ENCODE results near the gene SNCA.

Gene SNCA

DNA sequence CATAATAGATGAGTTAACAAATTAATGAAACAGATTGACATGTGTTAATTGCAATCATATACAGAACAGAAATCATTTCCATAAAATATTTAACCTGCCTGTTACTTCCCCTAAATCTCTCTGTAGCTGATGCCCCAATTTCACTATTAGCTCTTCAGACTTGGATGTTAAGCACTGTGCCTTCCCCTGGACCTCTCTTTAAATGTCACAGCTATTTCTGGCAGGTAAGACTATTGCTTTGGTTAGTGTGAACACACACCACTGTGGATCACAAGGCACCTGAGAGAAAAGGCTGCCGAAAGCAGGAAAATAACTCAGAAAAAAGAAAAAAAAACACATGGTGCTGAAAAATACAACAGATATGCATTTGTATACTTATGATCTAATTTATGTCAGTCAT lies 91.3 kb downstream of the SNCA start:
- no peak overlapping the region for H3K4me3 ChIP-seq (ENCODE audit: low read depth, low read length)
- ChIA-PET POLR2A (no interaction called here), CTCF (interaction anchor here (1.3 kb wide), 1 partner anchor 15 kb away, joined by 3 read pairs; no protein-coding TSS in a partner anchor)
- DNase-seq (ENCODE audit: low read depth, low spot score), result no peak
- TF ChIP-seq, protein P1, sequence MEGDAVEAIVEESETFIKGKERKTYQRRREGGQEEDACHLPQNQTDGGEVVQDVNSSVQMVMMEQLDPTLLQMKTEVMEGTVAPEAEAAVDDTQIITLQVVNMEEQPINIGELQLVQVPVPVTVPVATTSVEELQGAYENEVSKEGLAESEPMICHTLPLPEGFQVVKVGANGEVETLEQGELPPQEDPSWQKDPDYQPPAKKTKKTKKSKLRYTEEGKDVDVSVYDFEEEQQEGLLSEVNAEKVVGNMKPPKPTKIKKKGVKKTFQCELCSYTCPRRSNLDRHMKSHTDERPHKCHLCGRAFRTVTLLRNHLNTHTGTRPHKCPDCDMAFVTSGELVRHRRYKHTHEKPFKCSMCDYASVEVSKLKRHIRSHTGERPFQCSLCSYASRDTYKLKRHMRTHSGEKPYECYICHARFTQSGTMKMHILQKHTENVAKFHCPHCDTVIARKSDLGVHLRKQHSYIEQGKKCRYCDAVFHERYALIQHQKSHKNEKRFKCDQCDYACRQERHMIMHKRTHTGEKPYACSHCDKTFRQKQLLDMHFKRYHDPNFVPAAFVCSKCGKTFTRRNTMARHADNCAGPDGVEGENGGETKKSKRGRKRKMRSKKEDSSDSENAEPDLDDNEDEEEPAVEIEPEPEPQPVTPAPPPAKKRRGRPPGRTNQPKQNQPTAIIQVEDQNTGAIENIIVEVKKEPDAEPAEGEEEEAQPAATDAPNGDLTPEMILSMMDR (IDR thresholded peaks at IDR 0.05; ENCODE audit: insufficient read depth, low read length, missing control alignments), result no peak

DNA sequence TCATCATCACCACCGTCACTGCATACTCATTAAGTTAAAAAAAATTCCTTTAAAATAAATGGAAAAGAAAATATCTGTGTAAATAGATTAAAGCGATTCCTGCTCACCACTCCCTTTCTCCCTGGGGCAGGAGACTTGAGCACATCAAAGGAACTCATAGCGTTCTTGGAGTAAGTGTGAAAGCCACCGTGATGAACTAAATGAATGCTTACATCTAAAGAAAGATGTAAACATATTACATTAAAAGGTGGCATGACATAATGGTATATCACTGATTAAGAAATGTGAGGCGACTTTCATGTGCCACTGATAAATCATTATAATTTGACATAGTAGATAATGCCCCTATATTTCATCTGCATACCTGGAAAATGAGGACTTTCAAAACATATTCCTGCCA lies 92.0 kb downstream of the SNCA start:
- no peak for DNase-seq (ENCODE audit: low read depth, low spot score)
- TF ChIP-seq, protein P1 (IDR thresholded peaks at IDR 0.05; ENCODE audit: insufficient read depth, low read length, missing control alignments), result no peak
- POLR2A ChIA-PET, result no interaction called here
- CTCF ChIA-PET, result no interaction called here
- no peak overlapping the region for H3K4me3 ChIP-seq (ENCODE audit: low read depth, low read length)

DNA sequence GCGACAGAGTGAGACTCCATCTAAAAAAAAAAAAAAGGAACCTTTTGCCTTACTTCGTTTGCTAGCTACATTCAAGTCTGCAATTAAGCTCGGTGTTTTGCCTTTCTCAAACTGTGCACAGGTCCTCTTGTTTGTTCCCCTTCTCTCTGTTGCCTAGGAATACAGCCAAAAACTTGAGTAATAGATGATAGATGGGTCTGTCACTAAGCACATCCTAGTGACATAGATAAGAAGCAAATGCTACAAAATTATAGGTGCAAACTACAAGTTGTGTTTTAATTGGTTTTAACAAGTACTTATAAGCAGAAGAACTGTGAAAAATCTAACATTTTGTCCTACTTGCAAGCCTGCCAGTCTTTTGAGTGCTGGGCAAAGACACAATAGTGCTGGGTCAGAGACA lies 95.2 kb downstream of the SNCA start:
- ChIA-PET CTCF (no interaction called here), POLR2A (no interaction called here)
- no peak overlapping the region for H3K4me3 ChIP-seq (ENCODE audit: low read depth, low read length)
- DNase-seq (ENCODE audit: low read depth, low spot score), result no peak
- TF ChIP-seq, protein P1 (IDR thresholded peaks at IDR 0.05; ENCODE audit: insufficient read depth, low read length, missing control alignments), result no peak

DNA sequence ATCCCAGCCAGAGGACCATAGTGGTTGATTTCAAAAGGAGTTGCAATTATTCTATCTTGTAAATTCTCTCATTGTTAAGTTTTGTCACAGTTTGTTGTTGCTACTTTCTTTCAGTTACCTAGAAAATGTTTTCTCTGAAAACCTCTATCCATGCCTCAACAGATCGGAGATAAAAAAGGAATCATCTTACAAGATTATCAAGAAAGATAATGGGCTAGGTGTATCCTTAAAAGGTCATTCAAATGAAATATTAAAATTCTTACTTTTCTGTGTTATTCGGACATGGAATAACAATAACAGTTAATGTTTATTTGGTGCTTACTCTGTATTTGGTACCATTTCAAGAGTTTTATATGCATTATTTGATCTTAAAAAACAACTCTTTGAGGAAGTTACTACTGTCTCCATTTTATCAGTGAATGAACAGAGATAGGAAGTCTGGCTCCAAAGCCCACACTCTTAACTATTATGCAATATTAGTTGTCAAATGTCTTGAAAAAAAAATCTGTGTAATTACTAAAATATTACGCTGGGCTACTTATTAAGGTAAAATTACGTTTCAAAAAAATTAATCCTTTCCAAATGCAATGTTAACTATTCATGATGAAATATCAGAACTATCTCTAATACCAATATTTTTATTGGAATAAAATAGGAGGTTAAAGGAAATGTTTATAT lies 97.5 kb downstream of the SNCA start:
- no peak for DNase-seq (ENCODE audit: low read depth, low spot score)
- ChIA-PET CTCF (no interaction called here), POLR2A (no interaction called here)
- H3K4me3 ChIP-seq (ENCODE audit: low read depth, low read length), result no peak overlapping the region
- TF ChIP-seq, protein P1 (IDR thresholded peaks at IDR 0.05; ENCODE audit: insufficient read depth, low read length, missing control alignments), result no peak

DNA sequence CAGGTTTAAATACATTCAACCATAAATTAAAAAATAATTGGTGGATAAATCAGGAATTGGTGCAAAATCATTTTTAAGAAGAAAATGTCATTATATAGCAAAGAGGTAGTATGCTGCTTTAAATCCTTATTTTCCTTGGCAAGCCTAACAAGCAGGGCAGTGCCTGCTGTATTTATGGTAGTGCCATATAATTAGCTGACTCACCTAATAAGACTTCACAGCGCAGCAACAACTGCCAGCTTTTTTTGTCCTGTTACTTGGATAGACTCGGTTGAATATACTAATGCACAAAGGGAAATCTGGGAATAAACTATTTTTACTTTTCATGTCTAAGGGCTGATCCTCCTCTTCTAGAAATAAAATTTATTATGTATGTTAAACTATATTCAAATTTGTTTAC lies 99.1 kb downstream of the SNCA start:
- TF ChIP-seq, protein P1 (IDR thresholded peaks at IDR 0.05; ENCODE audit: insufficient read depth, low read length, missing control alignments), result no peak
- no peak for DNase-seq (ENCODE audit: low read depth, low spot score)
- H3K4me3 ChIP-seq (ENCODE audit: low read depth, low read length), result no peak overlapping the region
- POLR2A ChIA-PET, result interaction anchor here (0.7 kb wide), 1 partner anchor 13 kb away, joined by 4 read pairs; no protein-coding TSS in a partner anchor
- CTCF ChIA-PET, result no interaction called here

DNA sequence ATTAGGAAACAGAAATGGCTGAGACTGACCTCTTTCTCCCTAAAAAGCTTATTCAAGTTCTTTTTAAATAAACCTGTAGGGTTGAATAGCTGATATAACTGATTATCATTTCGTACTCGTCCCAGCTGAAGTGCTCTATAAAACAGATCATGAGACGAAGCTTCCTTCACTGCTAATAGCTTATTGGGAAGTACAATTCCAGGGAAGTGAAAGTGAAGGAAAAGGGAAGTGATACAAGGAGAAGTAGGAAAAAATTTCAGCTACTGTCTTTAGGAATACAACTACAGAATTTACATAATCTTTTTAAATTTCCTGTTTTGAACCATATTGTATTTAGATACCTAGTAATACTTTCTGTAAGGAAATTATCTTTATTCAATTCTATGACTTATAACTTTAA lies 103.0 kb downstream of the SNCA start:
- TF ChIP-seq, protein P1 (IDR thresholded peaks at IDR 0.05; ENCODE audit: insufficient read depth, low read length, missing control alignments), result no peak
- DNase-seq (ENCODE audit: low read depth, low spot score), result no peak
- H3K4me3 ChIP-seq (ENCODE audit: low read depth, low read length), result no peak overlapping the region
- ChIA-PET POLR2A (no interaction called here), CTCF (no interaction called here)

Data from AG04449 (cell line).